Measurements from ENCODE around the gene PRKAG2.

PRKAG2 gene

DNA sequence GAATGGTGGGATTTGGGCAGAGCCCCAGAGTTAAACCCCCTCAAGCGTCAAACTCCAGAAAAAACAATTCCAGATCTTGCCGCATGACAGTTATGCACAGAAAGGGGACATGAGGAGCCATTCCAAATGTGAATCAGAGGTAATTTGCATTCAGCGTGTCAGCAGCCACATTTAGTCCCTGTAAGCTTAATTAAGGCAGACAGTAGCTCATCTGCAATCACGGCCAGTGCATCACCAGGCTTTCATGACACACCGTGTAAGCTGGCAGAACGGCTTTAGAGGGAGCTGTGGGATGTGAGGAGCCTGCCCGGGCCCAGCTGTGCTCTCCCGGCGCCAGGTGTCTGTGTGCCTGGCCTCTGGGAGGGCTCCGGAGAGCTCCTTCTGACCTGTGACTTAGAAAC, 18.7 kb upstream of the PRKAG2 start:
- no peak for FAIRE-seq
- TF ChIP-seq POLR2A (IDR thresholded peaks at IDR 0.05; ENCODE audit: low read depth, low read length) = no peak
- DNase-seq (ENCODE audit: insufficient read length, low spot score) = no peak

- no peak for TF ChIP-seq POLR2A (IDR thresholded peaks at IDR 0.05; ENCODE audit: low read depth, low read length)
- DNase-seq (ENCODE audit: insufficient read length, low spot score) (no peak), FAIRE-seq (no peak)
Observed at GRCh38 chr7:151895008-151895630, 18.2 kb upstream of the PRKAG2 start.

DNA sequence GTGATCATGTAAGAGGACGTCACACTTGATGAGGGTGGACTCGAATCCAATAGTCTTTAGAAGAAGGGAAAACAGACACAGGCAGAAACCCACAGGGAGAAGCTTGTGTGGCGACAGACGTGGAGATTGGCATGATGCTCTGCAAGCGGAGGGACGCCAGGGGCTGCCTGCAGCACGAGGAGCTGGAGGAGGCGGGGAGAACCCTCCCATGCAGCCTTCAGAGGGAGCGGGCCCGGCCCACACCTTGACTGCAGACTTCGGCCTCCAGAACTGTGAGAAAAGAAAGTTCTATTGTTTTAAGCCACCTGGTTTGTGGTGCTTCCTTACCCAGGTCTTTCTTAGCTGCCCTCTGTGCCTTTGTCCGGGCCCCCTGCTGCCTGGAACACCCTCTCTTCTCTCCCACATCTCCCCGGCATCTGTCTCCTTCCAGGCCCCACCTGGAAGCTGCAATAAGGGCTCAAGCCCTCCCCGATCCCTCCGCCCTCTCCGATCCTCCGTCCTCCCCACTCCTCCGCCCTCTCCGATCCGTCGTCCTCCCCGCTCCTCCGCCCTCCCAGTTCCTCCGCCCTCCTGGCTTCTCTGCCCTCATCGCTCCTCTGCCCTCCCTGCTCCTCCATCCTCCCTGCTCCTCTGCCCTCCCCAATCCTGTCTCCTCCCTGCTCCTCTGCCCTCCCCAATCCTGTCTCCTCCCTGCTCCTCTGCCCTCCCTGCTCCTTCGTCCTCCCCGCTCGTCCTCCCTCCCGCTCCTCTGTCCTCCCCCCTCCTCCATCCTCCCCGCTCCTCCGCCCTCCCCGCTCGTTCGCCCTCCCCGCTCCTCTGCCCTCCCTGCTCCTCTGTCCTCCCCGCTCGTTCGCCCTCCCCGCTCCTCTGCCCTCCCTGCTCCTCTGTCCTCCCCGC, 17.4 kb upstream of the PRKAG2 start:
- TF ChIP-seq POLR2A (IDR thresholded peaks at IDR 0.05; ENCODE audit: low read depth, low read length) = no peak
- no peak for FAIRE-seq
- no peak for DNase-seq (ENCODE audit: insufficient read length, low spot score)

GRCh38 chr7:151893405-151893923, 16.5 kb upstream of the PRKAG2 start:
- FAIRE-seq (no peak), DNase-seq (ENCODE audit: insufficient read length, low spot score) (no peak)
- TF ChIP-seq POLR2A (IDR thresholded peaks at IDR 0.05; ENCODE audit: low read depth, low read length) = no peak

DNA sequence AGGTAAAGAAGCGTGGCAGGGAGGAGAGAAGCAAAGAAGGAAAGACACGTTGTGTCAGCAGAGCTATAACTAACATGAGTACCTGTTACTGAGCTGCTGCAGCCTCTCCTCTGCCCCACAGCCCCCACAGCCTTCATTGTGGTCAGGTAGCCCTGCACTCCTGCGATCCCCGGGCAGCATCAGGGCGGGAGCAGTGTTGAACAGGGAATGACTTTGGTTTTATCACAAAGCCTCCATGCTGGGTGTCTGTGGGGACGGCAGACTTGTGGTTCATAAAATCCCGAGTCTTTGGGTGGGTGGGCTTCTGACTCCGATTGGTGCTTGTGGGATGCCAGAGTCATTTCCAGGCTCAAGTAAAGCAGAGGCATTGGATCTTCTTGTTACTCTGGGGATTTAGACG, 14.8 kb upstream of the PRKAG2 start:
- no peak for DNase-seq (ENCODE audit: insufficient read length, low spot score)
- FAIRE-seq = no peak
- TF ChIP-seq POLR2A (IDR thresholded peaks at IDR 0.05; ENCODE audit: low read depth, low read length) = no peak

DNA sequence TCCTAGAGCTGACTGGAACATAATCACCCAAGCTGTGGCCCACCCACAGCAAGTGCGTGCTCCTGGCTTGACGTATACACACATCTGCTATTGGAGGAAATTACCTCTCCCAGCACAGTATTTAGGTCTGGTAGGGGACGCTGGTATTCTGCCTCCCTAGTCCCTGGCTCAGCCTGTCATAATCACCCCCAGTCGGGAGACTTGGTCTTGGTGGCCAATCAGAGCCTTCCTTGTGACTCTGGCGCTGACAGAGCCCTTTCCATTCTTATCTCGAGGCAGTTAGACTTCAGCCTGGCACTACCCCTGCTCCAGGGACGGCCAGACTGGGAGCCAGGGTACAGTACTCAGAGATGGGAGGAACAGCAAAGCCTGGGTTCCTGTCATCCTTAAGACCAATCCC, 14.3 kb upstream of the PRKAG2 start:
- FAIRE-seq (no peak), DNase-seq (ENCODE audit: insufficient read length, low spot score) (no peak)
- no peak for TF ChIP-seq POLR2A (IDR thresholded peaks at IDR 0.05; ENCODE audit: low read depth, low read length)

- no peak for DNase-seq (ENCODE audit: insufficient read length, low spot score)
- FAIRE-seq = no peak
- TF ChIP-seq POLR2A (IDR thresholded peaks at IDR 0.05; ENCODE audit: low read depth, low read length) = no peak
Observed at GRCh38 chr7:151890355-151891004, 13.6 kb upstream of the PRKAG2 start.

DNA sequence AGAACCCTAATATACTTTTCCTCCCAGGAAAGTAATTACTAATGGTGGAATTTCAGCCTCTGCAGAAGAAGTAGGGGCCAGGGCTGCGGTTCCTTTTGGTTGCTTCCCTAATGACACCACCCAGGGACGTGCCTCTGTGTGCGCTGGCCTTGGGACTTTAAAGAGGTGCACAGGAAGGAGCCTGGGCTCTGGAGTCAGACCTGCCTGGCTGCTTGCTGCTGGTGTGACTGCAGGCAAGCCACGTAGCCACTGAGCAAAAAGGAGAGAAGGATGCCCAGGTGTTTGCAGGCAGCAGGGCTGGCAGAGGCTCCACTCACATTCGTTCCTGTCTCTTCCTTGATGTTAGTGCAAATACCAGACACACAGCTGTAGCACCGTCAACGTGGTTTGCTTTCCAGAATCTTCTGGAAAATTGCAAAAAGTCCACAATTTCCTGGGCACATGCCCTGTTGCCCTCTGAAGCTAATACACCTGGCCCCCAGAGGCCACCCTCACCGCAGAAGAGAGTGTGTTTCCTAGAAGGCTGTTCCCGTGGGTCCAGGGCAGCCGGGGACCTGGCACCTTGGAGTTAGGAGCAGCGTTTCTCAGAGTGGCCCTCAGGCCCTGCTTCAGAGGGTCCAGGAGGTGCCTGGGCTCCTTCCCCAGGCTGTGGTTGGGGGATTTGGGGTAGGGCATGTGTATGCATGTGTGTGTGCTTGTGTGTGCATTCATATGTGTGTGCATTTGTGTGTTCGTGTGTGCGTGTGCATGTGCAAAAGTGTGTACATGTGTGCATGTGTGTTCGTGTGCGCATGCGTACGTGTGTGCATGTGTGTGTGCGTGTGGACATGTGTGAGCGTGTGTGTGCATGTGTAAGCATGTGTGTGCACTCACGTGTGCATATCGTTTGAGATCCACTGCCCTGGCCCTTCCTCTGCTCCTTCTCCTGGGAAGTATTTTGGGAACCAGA, 12.8 kb upstream of the PRKAG2 start:
- no peak for FAIRE-seq
- DNase-seq (ENCODE audit: insufficient read length, low spot score) = no peak
- no peak for TF ChIP-seq POLR2A (IDR thresholded peaks at IDR 0.05; ENCODE audit: low read depth, low read length)

GRCh38 chr7:151888079-151889067, 11.5 kb upstream of the PRKAG2 start:
- DNase-seq (ENCODE audit: insufficient read length, low spot score) (no peak), FAIRE-seq (no peak)
- no peak for TF ChIP-seq POLR2A (IDR thresholded peaks at IDR 0.05; ENCODE audit: low read depth, low read length)

DNA sequence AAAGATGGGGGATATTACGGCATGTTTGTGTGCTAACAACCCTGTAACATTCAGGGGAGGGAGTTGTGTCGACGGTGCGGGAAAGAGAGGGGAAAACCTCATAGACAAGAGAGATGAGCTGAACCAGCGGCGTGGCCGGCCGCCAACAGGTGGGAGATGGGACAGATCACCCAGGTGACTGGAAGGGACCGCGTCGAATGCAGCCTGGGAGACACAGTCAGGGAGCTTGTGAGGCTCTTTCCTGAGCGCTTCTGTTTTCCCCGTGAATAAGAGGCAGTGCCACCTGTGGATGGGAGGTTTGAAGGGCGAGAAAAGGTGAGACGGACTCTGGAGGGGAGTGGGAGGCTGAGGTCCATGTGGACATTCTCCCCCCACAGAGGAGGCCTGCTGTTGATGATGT, 9.9 kb upstream of the PRKAG2 start:
- TF ChIP-seq POLR2A (IDR thresholded peaks at IDR 0.05; ENCODE audit: low read depth, low read length) = no peak
- FAIRE-seq (no peak), DNase-seq (ENCODE audit: insufficient read length, low spot score) (no peak)

GRCh38 chr7:151885202-151885580, 8.3 kb upstream of the PRKAG2 start:
- DNase-seq (ENCODE audit: insufficient read length, low spot score) = no peak
- TF ChIP-seq POLR2A (IDR thresholded peaks at IDR 0.05; ENCODE audit: low read depth, low read length) = no peak
- no peak for FAIRE-seq

All from H54 (cell line).